Osteocyte (in vitro differentiated cells): ENCODE measurements around the gene ATP1B1. TPM values are rescaled to one million over a fixed set of nuclear protein-coding genes. Genes with fewer than 3 reads are reported as not detected.
"Not testable (repeated sequence)": the region's sequence is repeated elsewhere in the genome, so short reads cannot be mapped to it uniquely, and the experiment has no call there.

Experiments used
- DNase-seq: peaks from one replicate; pipeline ENCODE4 v3.0.0; 2021; ENCODE audit warnings: mixed read lengths; ENCODE audit not compliant: unreplicated experiment; ENCODE audit errors: extremely low spot score
- H3K27ac Mint-ChIP-seq: one replicate; pipeline ENCODE4 v1.8.0; 2021; ENCODE audit warnings: mild to moderate bottlenecking, mixed read lengths; ENCODE audit not compliant: unreplicated experiment
- H3K27me3 Mint-ChIP-seq: one replicate; pipeline ENCODE4 v1.8.0; 2021; ENCODE audit warnings: mixed read lengths; ENCODE audit not compliant: unreplicated experiment
- H3K36me3 Mint-ChIP-seq: one replicate; pipeline ENCODE4 v1.8.0; 2021; ENCODE audit warnings: mixed read lengths; ENCODE audit not compliant: unreplicated experiment
- H3K4me1 Mint-ChIP-seq: one replicate; pipeline ENCODE4 v1.8.0; 2021; ENCODE audit warnings: mixed read lengths; ENCODE audit not compliant: unreplicated experiment
- H3K4me3 Mint-ChIP-seq: one replicate; pipeline ENCODE4 v1.8.0; 2021; ENCODE audit warnings: mild to moderate bottlenecking, moderate library complexity, mixed read lengths; ENCODE audit not compliant: unreplicated experiment
- H3K9me3 Mint-ChIP-seq: one replicate; pipeline ENCODE4 v1.8.0; 2021; ENCODE audit warnings: mixed read lengths; ENCODE audit not compliant: unreplicated experiment
- total RNA-seq: library from RNA; stranded (reverse); gene quantifications from 2 replicates; pipeline ENCODE4 v1.2.1, GENCODE V29; 2021
- TF ChIP-seq, protein P1 (sequence below): fragments of 200-600 bp; sonication (generic); IDR thresholded peaks from 2 replicates; pipeline ENCODE4 v1.5.0; 2021; ENCODE audit warnings: antibody characterized with exemption, mild to moderate bottlenecking, moderate library complexity

The ATP1B1 gene
- total RNA-seq, 1 donor from 2014 or later = 42.0 TPM

DNA sequence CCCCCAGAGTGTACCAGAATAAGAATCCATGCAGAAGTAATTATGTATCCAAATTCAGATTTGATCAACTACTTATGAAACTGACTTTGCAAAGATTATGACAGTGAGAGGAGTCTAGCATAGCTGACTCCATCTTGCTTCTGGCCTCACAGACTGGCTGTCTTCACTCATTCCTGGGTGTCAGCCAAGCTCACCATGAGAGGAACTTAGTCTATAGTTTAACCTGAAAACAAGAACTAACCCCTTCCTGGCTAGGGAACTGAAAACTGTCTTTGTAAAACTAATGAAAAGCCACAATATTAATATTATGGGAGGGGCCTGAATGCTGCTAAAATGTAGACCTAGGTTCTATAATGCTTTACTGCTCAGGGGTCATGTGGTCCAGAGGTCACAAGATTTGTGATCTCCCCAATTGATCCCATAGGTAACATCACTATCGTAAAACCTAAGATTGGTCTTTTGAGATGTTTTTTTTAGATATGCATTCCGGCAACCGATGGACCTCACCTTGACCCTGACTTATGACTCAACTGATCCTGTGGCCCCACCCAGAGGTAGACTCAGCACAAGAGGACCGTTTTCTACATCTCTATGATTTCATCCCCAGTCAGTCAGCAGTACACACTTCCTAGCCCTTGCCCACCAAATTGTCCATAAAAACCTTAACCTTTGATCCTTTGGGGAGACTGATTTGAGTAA, 55.2 kb downstream of the ATP1B1 start:
- TF ChIP-seq, protein P1, sequence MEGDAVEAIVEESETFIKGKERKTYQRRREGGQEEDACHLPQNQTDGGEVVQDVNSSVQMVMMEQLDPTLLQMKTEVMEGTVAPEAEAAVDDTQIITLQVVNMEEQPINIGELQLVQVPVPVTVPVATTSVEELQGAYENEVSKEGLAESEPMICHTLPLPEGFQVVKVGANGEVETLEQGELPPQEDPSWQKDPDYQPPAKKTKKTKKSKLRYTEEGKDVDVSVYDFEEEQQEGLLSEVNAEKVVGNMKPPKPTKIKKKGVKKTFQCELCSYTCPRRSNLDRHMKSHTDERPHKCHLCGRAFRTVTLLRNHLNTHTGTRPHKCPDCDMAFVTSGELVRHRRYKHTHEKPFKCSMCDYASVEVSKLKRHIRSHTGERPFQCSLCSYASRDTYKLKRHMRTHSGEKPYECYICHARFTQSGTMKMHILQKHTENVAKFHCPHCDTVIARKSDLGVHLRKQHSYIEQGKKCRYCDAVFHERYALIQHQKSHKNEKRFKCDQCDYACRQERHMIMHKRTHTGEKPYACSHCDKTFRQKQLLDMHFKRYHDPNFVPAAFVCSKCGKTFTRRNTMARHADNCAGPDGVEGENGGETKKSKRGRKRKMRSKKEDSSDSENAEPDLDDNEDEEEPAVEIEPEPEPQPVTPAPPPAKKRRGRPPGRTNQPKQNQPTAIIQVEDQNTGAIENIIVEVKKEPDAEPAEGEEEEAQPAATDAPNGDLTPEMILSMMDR = no peak
- H3K4me1 Mint-ChIP-seq = no peaks in the 10 kb centered on the region
- H3K4me3 Mint-ChIP-seq = no peak overlapping the region
- no peak overlapping the region for H3K27ac Mint-ChIP-seq
- DNase-seq = no peak
- no peaks in the 10 kb centered on the region for H3K9me3 Mint-ChIP-seq
- no peaks in the 10 kb centered on the region for H3K36me3 Mint-ChIP-seq
- no peaks in the 10 kb centered on the region for H3K27me3 Mint-ChIP-seq

DNA sequence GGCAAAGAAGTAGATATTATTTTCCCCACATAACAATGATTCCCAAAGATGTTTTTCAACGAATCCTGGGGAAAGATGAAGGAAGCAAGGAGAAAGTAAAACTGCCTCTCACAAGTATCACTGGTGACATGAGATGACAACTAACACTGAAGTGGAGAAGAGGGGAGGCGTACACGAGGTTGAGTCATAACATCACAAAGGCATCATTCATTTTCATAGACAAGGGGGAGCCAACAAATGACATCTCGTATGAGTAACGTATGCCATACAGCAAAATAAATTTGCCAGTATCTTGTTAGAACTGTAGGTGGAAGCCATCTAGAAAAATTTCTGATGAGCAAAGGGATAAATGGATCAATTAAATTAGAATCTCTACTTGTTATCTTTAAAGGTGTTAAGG, 56.6 kb downstream of the ATP1B1 start:
- Mint-ChIP-seq H3K36me3 (no peaks in the 10 kb centered on the region), H3K4me1 (no peaks in the 10 kb centered on the region), H3K27me3 (no peaks in the 10 kb centered on the region), H3K4me3 (no peak overlapping the region), H3K27ac (no peak overlapping the region), H3K9me3 (no peaks in the 10 kb centered on the region)
- TF ChIP-seq, protein P1 = no peak
- DNase-seq = no peak

DNA sequence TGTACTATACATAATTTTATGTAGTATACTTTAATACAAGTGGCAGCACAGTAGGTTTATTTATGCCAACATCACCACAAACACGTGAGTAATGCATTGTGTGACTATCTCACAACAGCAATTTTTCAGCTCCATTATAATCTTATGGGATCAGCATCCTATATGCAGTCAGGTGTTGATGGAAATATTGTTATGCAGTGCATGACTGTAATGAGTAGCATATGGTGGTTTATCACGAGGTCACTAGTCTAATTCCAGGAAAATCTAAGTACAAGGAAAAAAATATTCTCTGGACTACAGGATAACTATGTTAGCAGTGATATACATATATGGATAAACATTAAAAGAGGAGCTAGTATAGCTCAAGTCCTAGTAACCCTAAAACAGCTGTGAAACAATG, 69.0 kb downstream of the ATP1B1 start:
- H3K27me3 Mint-ChIP-seq = no peaks in the 10 kb centered on the region
- DNase-seq = no peak
- H3K27ac Mint-ChIP-seq = no peak overlapping the region
- H3K36me3 Mint-ChIP-seq = no peaks in the 10 kb centered on the region
- H3K4me1 Mint-ChIP-seq = no peaks in the 10 kb centered on the region
- no peaks in the 10 kb centered on the region for H3K9me3 Mint-ChIP-seq
- no peak overlapping the region for H3K4me3 Mint-ChIP-seq
- TF ChIP-seq, protein P1 = no peak

DNA sequence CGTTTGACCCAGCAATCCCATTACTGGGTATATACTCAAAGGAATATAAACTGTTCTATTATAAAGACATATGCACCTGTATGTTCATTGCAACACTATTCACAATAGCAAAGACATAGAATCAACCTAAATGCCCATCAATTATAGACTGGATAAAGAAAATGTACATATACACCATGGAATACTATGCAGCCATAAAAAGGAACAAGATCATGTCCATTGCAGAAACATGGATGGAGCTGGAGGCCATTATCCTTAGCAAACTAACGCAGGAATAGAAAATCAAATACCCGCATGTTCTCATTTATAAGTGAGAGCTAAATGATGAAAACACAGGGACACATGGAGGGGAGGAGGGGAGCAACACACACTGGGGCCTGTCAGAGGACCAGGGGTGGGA, 72.9 kb downstream of the ATP1B1 start:
- DNase-seq, H3K27me3 Mint-ChIP-seq, H3K4me3 Mint-ChIP-seq, H3K9me3 Mint-ChIP-seq, H3K36me3 Mint-ChIP-seq, H3K27ac Mint-ChIP-seq, H3K4me1 Mint-ChIP-seq: not testable (repeated sequence)

DNA sequence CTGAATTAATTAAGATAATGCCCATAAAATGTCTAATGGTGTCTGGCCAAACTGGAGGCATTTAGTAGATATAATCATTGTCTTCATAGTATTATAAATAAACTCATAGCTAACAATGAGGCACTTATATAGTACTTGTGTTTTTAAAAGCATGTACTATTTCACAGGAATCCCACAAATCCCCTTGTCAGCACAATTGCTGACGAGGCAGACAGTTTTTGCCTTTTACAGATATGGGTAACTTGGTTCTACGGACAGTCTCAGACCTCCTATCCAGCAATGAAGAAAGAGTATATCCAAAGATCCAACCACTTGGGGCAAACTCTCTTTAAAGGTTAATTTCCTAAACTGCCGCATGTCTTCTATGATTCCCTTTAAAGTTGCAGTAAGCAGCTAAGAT, 73.7 kb downstream of the ATP1B1 start:
- TF ChIP-seq, protein P1 = no peak
- no peaks in the 10 kb centered on the region for H3K36me3 Mint-ChIP-seq

More for the DNA sequence above, 73.7 kb downstream of the ATP1B1 start:
- DNase-seq = no peak
- no peaks in the 10 kb centered on the region for H3K27me3 Mint-ChIP-seq
- no peak overlapping the region for H3K27ac Mint-ChIP-seq
- no peak overlapping the region for H3K4me3 Mint-ChIP-seq
- H3K4me1 Mint-ChIP-seq = peaks cover 2% of the 10 kb centered on the region
- H3K9me3 Mint-ChIP-seq = no peaks in the 10 kb centered on the region
